OCI-LY1 (cell line): ENCODE results near the gene MFAP3L.

Source experiments
- H2AFZ ChIP-seq: fragments of 200-600 bp; sonication (generic), shearing (Covaris generic); 2 replicates; pipeline ENCODE4 v1.6.0; 2014; ENCODE audit warnings: antibody characterized with exemption, mild to moderate bottlenecking, low read length
- H3F3A ChIP-seq: fragments of 200-600 bp; sonication (generic), shearing (Covaris generic); 2 replicates; pipeline ENCODE4 v1.6.0; 2014; ENCODE audit warnings: mild to moderate bottlenecking, antibody characterized with exemption, low read length, moderate library complexity; ENCODE audit not compliant: insufficient read depth
- H3K27ac ChIP-seq: fragments of 200-600 bp; sonication (generic); 2 replicates; pipeline ENCODE4 v1.5.1; 2014; ENCODE audit warnings: low read length, mixed run types, mild to moderate bottlenecking, low read depth; ENCODE audit not compliant: poor library complexity, severe bottlenecking
- H3K27me3 ChIP-seq: fragments of 200-600 bp; sonication (generic); 2 replicates; pipeline ENCODE4 v1.6.0; 2014; ENCODE audit warnings: antibody characterized with exemption, mild to moderate bottlenecking, low read length, moderate library complexity; ENCODE audit not compliant: insufficient read depth
- H3K36me3 ChIP-seq: fragments of 200-600 bp; sonication (generic); 2 replicates; pipeline ENCODE4 v1.6.1; 2014; ENCODE audit warnings: mild to moderate bottlenecking, antibody characterized with exemption, low read length, moderate library complexity, mixed read lengths; ENCODE audit not compliant: insufficient read depth
- H3K4me1 ChIP-seq: fragments of 200-600 bp; sonication (generic); 2 replicates; pipeline ENCODE4 v1.5.1; 2014; ENCODE audit warnings: mild to moderate bottlenecking, low read length, moderate library complexity; ENCODE audit not compliant: insufficient read depth, severe bottlenecking
- H3K4me2 ChIP-seq: fragments of 200-600 bp; sonication (generic), shearing (Covaris generic); 2 replicates; pipeline ENCODE4 v1.6.1; 2014; ENCODE audit warnings: low read length
- H3K4me3 ChIP-seq: fragments of 200-600 bp; sonication (generic); 2 replicates; pipeline ENCODE4 v1.5.1; 2014; ENCODE audit warnings: low read length, low read depth, mild to moderate bottlenecking, mixed read lengths; ENCODE audit not compliant: poor library complexity, severe bottlenecking
- H3K79me2 ChIP-seq: fragments of 200-600 bp; shearing (Covaris generic); 2 replicates; pipeline ENCODE4 v1.6.1; 2016; ENCODE audit warnings: mixed run types, low read length, mixed read lengths; ENCODE audit not compliant: insufficient read depth
- H3K9ac ChIP-seq: fragments of 200-600 bp; sonication (generic), shearing (Covaris generic); 2 replicates; pipeline ENCODE4 v1.6.1; 2014; ENCODE audit warnings: mild to moderate bottlenecking, low read length, mixed read lengths
- H3K9me2 ChIP-seq: fragments of 200-600 bp; sonication (generic), shearing (Covaris generic); 2 replicates; pipeline ENCODE4 v1.6.1; 2014; ENCODE audit warnings: low read depth, mild to moderate bottlenecking, low read length, mixed read lengths
- H3K9me3 ChIP-seq: fragments of 200-600 bp; shearing (Covaris generic); 2 replicates; pipeline ENCODE4 v1.6.1; 2014; ENCODE audit warnings: low read length, mixed read lengths
- H4K20me1 ChIP-seq: fragments of 200-600 bp; sonication (generic), shearing (Covaris generic); 2 replicates; pipeline ENCODE4 v1.6.0; 2016; ENCODE audit warnings: mild to moderate bottlenecking, low read length; ENCODE audit not compliant: insufficient read depth
- CTCF ChIP-seq: fragments of 200-600 bp; sonication (generic), shearing (Covaris generic); IDR thresholded peaks from 2 replicates; pipeline ENCODE4 v1.5.1; 2017; ENCODE audit warnings: mild to moderate bottlenecking, antibody characterized with exemption, low read length, moderate library complexity, mixed read lengths
- EZH2 ChIP-seq: fragments of 200-600 bp; sonication (generic), shearing (Covaris generic); IDR thresholded peaks from 2 replicates; pipeline ENCODE4 v1.8.0; 2017; ENCODE audit warnings: borderline replicate concordance, mixed run types, mild to moderate bottlenecking, antibody characterized with exemption, low read length, moderate library complexity, mixed read lengths

MFAP3L gene

GRCh38 chr4:170001745-170002267 is 24.4 kb downstream of the MFAP3L start:
- no peaks in the 10 kb centered on the region for H3K4me1 ChIP-seq

GRCh38 chr4:170001011-170001744 is 25.0 kb downstream of the MFAP3L start:
- Histone ChIP-seq H3K9ac (no peak overlapping the region), H4K20me1 (no peaks in the 10 kb centered on the region), H3K79me2 (no peaks in the 10 kb centered on the region), H3K27me3 (no peaks in the 10 kb centered on the region), H3K9me3 (no peaks in the 10 kb centered on the region), H3K9me2 (no peaks in the 10 kb centered on the region), H3K4me3 (no peak overlapping the region), H3K36me3 (no peaks in the 10 kb centered on the region), H3F3A (no peaks in the 10 kb centered on the region), H3K4me2 (no peak overlapping the region), H2AFZ (no peak overlapping the region), H3K27ac (no peak overlapping the region), H3K4me1 (no peaks in the 10 kb centered on the region)
- no peak for TF ChIP-seq CTCF
- no peak for TF ChIP-seq EZH2

More at GRCh38 chr4:170001745-170002267, 24.4 kb downstream of the MFAP3L start:
- Histone ChIP-seq H3K4me2 (no peak overlapping the region), H3K79me2 (no peaks in the 10 kb centered on the region), H2AFZ (no peak overlapping the region), H3K9me3 (no peaks in the 10 kb centered on the region), H3K36me3 (no peaks in the 10 kb centered on the region), H4K20me1 (no peaks in the 10 kb centered on the region), H3F3A (no peaks in the 10 kb centered on the region), H3K9me2 (no peaks in the 10 kb centered on the region), H3K9ac (no peak overlapping the region), H3K27me3 (no peaks in the 10 kb centered on the region), H3K4me3 (no peak overlapping the region), H3K27ac (no peak overlapping the region)
- no peak for TF ChIP-seq CTCF
- no peak for TF ChIP-seq EZH2

- Histone ChIP-seq H3K9me2 (no peaks in the 10 kb centered on the region), H3K4me3 (no peak overlapping the region), H3K4me1 (no peaks in the 10 kb centered on the region), H3K79me2 (no peaks in the 10 kb centered on the region), H3F3A (no peaks in the 10 kb centered on the region), H3K36me3 (no peaks in the 10 kb centered on the region), H3K27ac (no peak overlapping the region), H3K9me3 (no peaks in the 10 kb centered on the region), H3K27me3 (no peaks in the 10 kb centered on the region), H4K20me1 (no peaks in the 10 kb centered on the region), H2AFZ (no peak overlapping the region), H3K9ac (no peak overlapping the region), H3K4me2 (no peak overlapping the region)
- TF ChIP-seq CTCF (no peak), EZH2 (no peak)
Observed at GRCh38 chr4:169999923-170000322, 26.3 kb downstream of the MFAP3L start.
